Stimulated activated CD4-positive, alpha-beta T cell treated with anti-CD3 and anti-CD28 coated beads, Interleukin-12 subunit alpha, Interleukin-12 subunit beta, amount 100 ng/mL, for 4 hours (primary cell): ENCODE measurements around the gene PTPRR.
"Not testable (repeated sequence)": the region's sequence is repeated elsewhere in the genome, so short reads cannot be mapped to it uniquely, and the experiment has no call there.

Experiments
- DNase-seq: peaks from one replicate; pipeline ENCODE4 v3.0.0-alpha.2; 2020

The PTPRR gene

DNA sequence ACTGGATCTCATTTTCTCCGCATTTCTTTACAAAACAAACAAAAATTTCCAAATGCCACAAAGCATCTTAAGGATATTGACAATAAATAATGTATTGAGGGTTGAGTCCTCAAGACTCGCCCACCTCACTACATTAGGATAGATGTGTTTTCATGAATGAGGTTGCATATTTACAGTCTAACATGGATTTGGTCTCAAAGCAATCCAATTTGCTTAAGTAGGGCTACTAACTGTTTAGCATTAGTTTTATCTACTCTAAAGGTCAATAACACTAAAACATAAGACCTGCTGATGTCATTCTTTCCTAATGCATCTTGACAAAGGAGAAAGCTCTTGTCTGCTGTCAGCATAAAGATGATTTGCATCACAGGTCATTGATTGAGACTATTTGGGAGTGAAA lies 82.4 kb downstream of the PTPRR start:
- DNase-seq: no peak

GRCh38 chr12:70837026-70837425 lies 83.5 kb downstream of the PTPRR start:
- no peak for DNase-seq

DNA sequence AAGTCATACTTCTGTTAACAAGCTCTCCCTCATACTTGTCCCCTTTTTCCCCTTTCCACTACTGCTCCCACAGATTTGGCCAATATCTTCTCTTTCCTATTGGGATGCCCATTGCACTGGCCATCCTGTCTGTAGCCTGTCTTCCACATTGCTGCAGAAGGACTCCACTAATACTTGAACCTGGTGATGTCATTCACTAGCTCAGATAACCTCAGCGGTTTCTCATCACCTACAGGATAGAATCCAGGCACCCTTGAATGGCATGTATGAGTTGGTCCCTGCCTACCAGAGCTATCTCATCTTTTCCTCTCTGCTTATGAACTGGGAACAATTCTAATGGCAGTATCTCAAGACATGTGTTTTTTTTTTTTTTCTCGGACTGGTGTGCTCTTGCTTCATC lies 84.6 kb downstream of the PTPRR start:
- DNase-seq: no peak

GRCh38 chr12:70831543-70831942 lies 89.0 kb downstream of the PTPRR start:
- DNase-seq: no peak

DNA sequence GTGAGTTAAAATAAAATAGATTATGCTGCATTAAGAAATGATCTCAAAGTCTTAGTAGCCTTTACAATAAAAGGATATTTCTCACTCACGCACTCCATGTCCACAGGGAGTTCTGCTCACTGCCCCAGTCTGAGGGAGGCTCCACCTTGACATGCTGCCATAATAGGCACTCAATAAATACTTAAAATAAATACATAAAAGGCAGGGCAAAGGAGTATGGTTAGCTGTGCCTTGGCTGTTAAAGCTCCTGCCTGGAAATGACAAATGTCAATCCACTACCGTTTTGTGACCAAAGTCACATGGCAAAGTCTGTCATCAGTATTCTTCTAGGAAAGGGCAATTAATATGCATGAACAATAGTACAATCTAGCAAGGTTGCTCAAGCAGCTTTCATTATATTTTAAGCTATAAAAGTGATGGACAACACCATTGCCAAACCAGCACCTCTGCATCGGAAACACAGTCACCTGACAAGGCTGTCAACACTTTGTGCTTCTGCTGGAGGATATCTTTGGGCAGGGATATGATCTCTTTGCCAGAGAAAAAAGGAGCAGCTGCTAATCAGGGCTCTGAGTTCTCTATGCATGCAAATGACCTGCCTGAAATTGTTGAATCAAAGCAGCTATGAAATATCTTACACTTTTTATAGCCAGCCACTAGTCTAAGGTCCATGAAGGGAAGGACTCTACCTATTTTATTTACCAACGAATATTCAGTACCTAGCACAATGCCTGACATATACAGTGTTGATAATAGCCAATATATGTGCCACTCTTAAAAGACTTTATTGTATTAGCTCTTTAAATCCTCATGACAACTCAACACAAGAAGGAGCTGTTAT lies 90.1 kb downstream of the PTPRR start:
- DNase-seq: no peak

GRCh38 chr12:70829070-70829469 lies 91.5 kb downstream of the PTPRR start:
- DNase-seq: no peak

- no peak for DNase-seq
Observed at GRCh38 chr12:70828351-70828750, 92.2 kb downstream of the PTPRR start.

GRCh38 chr12:70826156-70826555 lies 94.4 kb downstream of the PTPRR start:
- no peak for DNase-seq

GRCh38 chr12:70824511-70824910 lies 96.0 kb downstream of the PTPRR start:
- no peak for DNase-seq

DNA sequence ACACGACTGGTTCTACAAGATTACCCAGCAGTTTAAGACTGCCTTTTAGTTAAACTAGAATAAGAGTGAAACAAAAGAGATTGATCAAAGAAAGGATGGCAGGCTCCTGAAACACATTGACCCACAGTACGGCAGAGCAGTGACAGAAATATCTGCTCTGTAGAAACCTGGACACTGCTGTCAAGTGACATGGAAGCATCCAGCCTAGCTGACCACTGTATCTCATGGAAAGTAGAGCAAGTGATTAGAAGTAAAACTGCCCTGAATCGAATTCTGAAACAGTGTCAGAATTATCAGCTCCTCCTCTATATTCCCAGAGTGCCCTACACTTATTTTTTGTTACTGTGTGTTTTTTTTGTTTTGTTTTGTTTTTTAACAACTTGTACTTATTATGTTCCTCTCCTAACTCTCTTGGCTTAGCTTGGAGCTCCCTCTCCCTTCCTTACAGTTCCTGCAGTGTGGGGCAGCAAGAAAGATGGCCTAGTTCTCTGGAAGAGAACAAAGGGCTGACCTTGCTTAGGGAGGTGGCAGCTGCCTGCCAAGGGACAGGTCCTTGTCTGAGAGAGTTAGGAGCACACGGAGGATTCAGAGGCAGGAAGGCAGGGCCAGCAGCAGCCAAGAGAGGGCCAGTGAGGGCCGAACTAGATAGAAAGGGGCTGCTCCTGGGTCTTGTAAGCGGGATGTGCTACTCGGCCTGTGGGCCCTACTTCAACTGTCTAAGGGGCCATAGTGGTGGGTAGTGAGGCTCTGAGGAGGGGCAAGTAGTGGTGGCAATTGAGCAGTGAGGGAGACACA lies 97.2 kb downstream of the PTPRR start:
- DNase-seq: no peak

- DNase-seq: no peak
Observed at GRCh38 chr12:70822412-70822811, 98.1 kb downstream of the PTPRR start.

- no peak for DNase-seq
Observed at GRCh38 chr12:70815971-70816391, 104.6 kb downstream of the PTPRR start.

DNA sequence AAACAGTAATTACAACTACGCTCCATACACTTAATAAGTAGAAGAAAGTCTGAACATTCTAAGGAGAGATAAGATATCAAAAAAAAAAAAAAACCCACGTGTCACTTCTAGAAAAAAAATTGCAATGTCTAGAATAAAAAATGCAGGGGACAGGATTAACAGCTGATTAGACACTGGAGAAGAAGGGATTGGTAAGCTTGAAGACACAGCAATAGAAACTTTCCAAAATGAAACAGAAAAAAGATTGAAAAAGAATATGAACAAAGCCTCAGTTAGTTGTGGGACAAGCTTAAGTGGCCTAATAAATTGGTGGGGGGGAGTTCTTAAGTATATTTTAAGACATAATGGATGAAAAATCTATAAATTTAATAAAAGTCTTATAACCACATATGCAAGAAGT lies 105.5 kb downstream of the PTPRR start:
- DNase-seq: no peak

DNA sequence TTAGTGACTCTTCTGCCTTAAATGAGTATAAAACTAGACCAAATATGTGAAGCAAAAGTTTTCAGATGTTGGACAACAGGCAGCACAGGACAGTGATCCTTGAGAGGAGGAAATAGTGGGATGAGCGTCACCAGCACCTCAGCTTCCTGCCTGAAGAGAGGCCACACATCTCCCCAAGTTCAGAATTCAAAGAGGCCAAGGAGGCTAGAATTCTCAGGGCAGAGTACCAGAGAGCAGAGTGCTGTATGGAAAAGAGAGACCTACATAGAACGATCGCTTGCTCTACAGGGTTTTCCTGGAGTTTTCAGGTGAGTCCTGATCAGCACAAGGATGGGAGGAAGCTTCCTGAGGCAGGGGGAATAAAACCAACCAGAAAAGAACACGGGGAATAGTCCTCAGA lies 107.0 kb downstream of the PTPRR start:
- no peak for DNase-seq

GRCh38 chr12:70812136-70812535 lies 108.4 kb downstream of the PTPRR start:
- no peak for DNase-seq

- no peak for DNase-seq
Observed at GRCh38 chr12:70809887-70810286, 110.7 kb downstream of the PTPRR start.

DNA sequence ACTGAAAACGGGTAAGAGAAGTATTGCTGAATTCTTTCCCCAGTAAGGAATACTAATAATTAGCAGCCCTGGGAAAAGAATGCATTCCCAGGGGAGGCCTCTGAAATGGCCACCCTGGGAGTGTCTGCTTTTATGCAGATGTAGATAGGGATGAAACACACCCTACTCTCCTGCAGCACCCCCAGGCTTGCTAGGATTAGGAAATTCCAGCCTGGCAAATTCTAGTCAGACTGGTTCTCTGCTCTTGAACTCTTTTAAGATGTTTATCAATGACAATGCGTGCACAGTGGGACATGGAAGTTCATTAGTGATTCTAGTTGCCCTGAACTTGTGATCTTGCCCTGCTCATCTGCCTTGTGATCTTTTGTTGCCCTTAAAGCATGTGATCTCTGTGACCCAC lies 112.5 kb downstream of the PTPRR start:
- DNase-seq: not testable (repeated sequence)

DNA sequence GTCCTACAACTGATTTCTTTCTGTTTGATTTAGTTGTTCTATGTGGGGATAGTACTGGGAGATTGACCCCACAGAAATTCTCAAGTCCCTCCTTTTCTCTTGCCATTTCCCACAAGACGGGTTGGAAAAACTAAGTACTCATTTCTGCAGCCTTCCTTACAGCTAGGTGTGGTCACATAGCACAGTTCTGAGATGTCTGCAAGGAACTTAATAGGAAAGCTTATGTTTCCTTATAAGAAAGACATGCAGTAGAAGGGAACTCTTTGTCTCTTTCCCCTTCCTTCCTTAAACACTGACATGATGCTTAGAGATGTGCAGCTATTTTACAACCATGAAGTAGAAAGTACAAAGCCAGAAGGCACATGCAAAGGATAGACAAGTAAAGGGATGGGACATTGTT lies 113.7 kb downstream of the PTPRR start:
- DNase-seq: no peak

- DNase-seq: no peak
Observed at GRCh38 chr12:70806043-70806442, 114.5 kb downstream of the PTPRR start.

- DNase-seq: no peak
Observed at GRCh38 chr12:70798016-70798783, 122.3 kb downstream of the PTPRR start.

DNA sequence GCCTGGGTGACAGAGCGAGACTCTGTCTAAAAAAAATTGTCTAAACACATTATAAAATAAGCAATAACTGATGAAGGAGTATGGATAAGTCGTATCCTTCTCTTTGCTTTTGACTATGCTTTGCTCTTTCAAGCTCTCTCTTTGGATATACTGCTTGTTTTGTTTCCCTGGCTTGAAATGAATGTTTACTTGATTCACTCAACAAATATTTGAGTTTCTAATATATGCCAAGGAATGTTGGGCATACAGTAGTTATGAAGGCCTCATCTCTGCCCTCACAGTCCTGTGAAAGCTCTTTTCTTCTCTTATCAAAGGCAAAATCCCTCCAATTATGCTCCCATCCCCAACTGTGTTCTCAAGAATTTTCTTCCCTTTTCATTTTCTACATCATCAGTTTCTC lies 123.5 kb downstream of the PTPRR start:
- DNase-seq: no peak

DNA sequence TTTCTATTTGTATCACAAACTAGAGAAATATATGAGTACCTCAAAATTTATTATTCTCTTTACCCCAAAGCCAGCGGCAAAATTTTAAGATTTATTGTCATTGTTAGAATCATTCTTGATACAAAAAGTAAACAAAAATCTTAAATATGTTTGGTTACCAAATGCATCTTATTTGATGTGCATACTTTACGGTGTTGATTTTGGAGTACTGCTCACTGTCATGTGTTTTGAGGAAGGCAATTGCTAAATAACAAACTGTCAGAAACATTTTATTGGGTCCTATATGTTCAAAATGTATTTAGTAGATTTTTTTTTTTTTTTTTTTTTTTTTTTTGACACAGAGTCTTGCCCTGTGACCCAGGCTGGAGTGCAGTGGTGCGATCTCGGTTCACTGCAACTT lies 124.9 kb downstream of the PTPRR start:
- DNase-seq: no peak

DNA sequence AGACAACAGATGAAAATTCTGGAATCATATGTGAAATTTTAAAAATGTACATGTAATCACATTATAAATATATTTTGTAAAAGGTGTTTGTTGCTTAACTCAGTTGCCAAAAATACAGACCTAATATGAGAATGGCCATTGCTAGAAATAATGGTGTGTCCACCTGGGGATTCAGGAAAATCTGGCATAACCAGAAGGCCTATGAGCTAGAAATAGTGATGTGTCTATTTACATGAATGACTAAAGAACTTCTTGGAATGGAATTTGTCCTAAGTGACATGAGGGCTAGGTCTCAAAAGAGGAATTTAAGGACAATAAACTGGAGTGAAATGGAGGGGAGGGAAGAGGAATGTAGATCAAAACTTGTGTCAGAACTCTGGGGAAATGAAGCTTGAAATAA lies 126.4 kb downstream of the PTPRR start:
- no peak for DNase-seq

DNA sequence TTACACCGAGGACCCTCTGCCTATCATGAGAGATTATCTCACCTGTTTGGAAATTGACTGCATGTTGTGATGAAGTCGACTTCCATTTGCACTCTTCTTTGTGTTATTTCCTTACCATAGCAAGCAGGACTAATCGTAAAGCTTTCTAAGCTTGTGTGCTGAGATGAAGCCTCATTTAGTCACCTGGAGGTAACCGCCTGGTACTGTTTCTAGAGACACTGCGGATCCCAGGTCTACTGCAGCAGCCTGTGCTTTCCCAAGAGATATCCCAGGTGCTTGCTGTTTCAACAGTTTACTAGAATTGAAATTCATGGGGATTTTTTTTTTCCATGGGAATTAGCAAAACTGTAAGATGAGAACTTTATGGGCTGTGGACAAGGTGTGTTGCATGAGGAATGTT lies 131.8 kb downstream of the PTPRR start:
- no peak for DNase-seq
